KOPT-K1 (cell line): ENCODE results near the gene C5orf52.

Experiments
- H3K27ac ChIP-seq: fragments of 200-600 bp; sonication (generic); 2 replicates; pipeline ENCODE4 v1.5.1; 2016; ENCODE audit warnings: antibody characterized with exemption, mild to moderate bottlenecking, low read depth, low read length; ENCODE audit not compliant: poor library complexity, severe bottlenecking
- H3K36me3 ChIP-seq: fragments of 200-600 bp; sonication (generic); 2 replicates; pipeline ENCODE4 v1.5.1; 2017; ENCODE audit warnings: antibody characterized with exemption, mild to moderate bottlenecking, low read length, moderate library complexity; ENCODE audit not compliant: insufficient read depth
- H3K9me3 ChIP-seq: fragments of 200-600 bp; sonication (generic); 2 replicates; pipeline ENCODE4 v1.5.1; 2017; ENCODE audit warnings: antibody characterized with exemption, low read length, mild to moderate bottlenecking; ENCODE audit not compliant: insufficient read depth, poor library complexity, severe bottlenecking

The C5orf52 gene

GRCh38 chr5:157670662-157671591 is at the start of gene C5orf52:
TSS of gene C5orf52 (plus strand) at chr5:157671533. CDS start at chr5:157671615, 82 bp downstream.
- no peak within 1 kb of the TSS for H3K27ac ChIP-seq
- peaks cover 21% of the 10 kb centered on the region for H3K9me3 ChIP-seq
- H3K36me3 ChIP-seq = no peaks in the 10 kb centered on the region

GRCh38 chr5:157624144-157624543 is 47.2 kb upstream of the C5orf52 start:
- Histone ChIP-seq H3K9me3 (peaks cover 2% of the 10 kb centered on the region), H3K27ac (no peak overlapping the region), H3K36me3 (no peaks in the 10 kb centered on the region)

- Histone ChIP-seq H3K36me3 (no peaks in the 10 kb centered on the region), H3K27ac (no peak overlapping the region), H3K9me3 (peaks cover 15% of the 10 kb centered on the region)
These were observed 44.5 kb upstream of the C5orf52 start for GRCh38 chr5:157626831-157627230.

GRCh38 chr5:157630341-157630740 is 41.0 kb upstream of the C5orf52 start:
- H3K36me3 ChIP-seq = no peaks in the 10 kb centered on the region
- peaks cover 15% of the 10 kb centered on the region for H3K9me3 ChIP-seq
- H3K27ac ChIP-seq = no peak overlapping the region

- Histone ChIP-seq H3K9me3 (no peaks in the 10 kb centered on the region), H3K36me3 (no peaks in the 10 kb centered on the region), H3K27ac (no peak overlapping the region)
These were observed 30.8 kb upstream of the C5orf52 start for GRCh38 chr5:157640406-157641066.

GRCh38 chr5:157648275-157648990 is 22.9 kb upstream of the C5orf52 start:
- Histone ChIP-seq H3K27ac (no peak overlapping the region), H3K36me3 (no peaks in the 10 kb centered on the region), H3K9me3 (peaks cover 26% of the 10 kb centered on the region)

- peaks cover 26% of the 10 kb centered on the region for H3K9me3 ChIP-seq
- no peaks in the 10 kb centered on the region for H3K36me3 ChIP-seq
- no peak overlapping the region for H3K27ac ChIP-seq
These were observed 22.2 kb upstream of the C5orf52 start for GRCh38 chr5:157649101-157649500.

GRCh38 chr5:157650991-157651611 is 20.2 kb upstream of the C5orf52 start:
- Histone ChIP-seq H3K27ac (no peak overlapping the region), H3K9me3 (peaks cover 44% of the 10 kb centered on the region), H3K36me3 (no peaks in the 10 kb centered on the region)

- H3K9me3 ChIP-seq = peaks cover 51% of the 10 kb centered on the region
- no peaks in the 10 kb centered on the region for H3K36me3 ChIP-seq
- no peak overlapping the region for H3K27ac ChIP-seq
These were observed 19.5 kb upstream of the C5orf52 start for GRCh38 chr5:157651623-157652376.

- no peaks in the 10 kb centered on the region for H3K36me3 ChIP-seq
- no peak within 1 kb of the TSS for H3K27ac ChIP-seq
- H3K9me3 ChIP-seq = peaks cover 56% of the 10 kb centered on the region
These were observed 19.0 kb upstream of the C5orf52 start, which contains the start of gene SOX30 for GRCh38 chr5:157652377-157652692. TSS of gene SOX30 (minus strand) at chr5:157652438. CDS start at chr5:157652078, 360 bp downstream.

GRCh38 chr5:157657516-157657915 is 13.8 kb upstream of the C5orf52 start:
- H3K27ac ChIP-seq = no peak overlapping the region
- H3K36me3 ChIP-seq = no peaks in the 10 kb centered on the region
- H3K9me3 ChIP-seq = peaks cover 76% of the 10 kb centered on the region

GRCh38 chr5:157658893-157659292 is 12.4 kb upstream of the C5orf52 start:
- no peaks in the 10 kb centered on the region for H3K36me3 ChIP-seq
- peaks cover 68% of the 10 kb centered on the region for H3K9me3 ChIP-seq
- no peak overlapping the region for H3K27ac ChIP-seq

GRCh38 chr5:157659868-157660660 is 11.3 kb upstream of the C5orf52 start:
- no peak overlapping the region for H3K27ac ChIP-seq
- peaks cover 59% of the 10 kb centered on the region for H3K9me3 ChIP-seq
- no peaks in the 10 kb centered on the region for H3K36me3 ChIP-seq
